Panc1 (cell line): ENCODE data around the gene PROZ. TPM values are rescaled to one million over a fixed set of nuclear protein-coding genes. Genes with fewer than 3 reads are reported as not detected.

Experiments used
- ATAC-seq: fragments of 200-7000 bp; cut with Tn5 transposase; 2 replicates; pipeline ENCODE4 v1.9.1; 2020; ENCODE audit warnings: mild to moderate bottlenecking, moderate library complexity
- BruUV-seq: library from RNA; stranded (reverse); fragments of 400-500 nt; replicated peaks from 2 replicates; lab custom pipeline; 2021; lab: Mats Ljungman, UMichigan
- CTCF ChIA-PET: fragments of 300-600 bp; sonication (Branson Sonifier 250); formaldehyde crosslinking; loops from one replicate; lab custom pipeline; 2022; ENCODE audit warnings: antibody characterized with exemption; lab: Charles Lee
- POLR2A ChIA-PET: fragments of 300-600 bp; sonication (Branson Sonifier 250); formaldehyde crosslinking; loops from one replicate; lab custom pipeline; 2022; ENCODE audit warnings: antibody characterized with exemption; lab: Charles Lee
- DNase-seq: peaks from one replicate; pipeline ENCODE4 v3.0.0-alpha.2; 2010; ENCODE audit warnings: low read depth, low spot score
- H3K27ac ChIP-seq: 2 replicates; pipeline ENCODE4 v1.5.1; 2011; ENCODE audit warnings: mild to moderate bottlenecking, low read length, inconsistent platforms
- H3K27me3 ChIP-seq: fragments of 200-500 bp; sonication (Bioruptor generic); 2 replicates; pipeline ENCODE4 v1.6.0; 2014; ENCODE audit warnings: low read length, inconsistent platforms; ENCODE audit not compliant: control insufficient read depth, insufficient read depth
- H3K36me3 ChIP-seq: fragments of 200-500 bp; sonication (Bioruptor generic); 2 replicates; pipeline ENCODE4 v1.5.1; 2014; ENCODE audit warnings: inconsistent platforms, mild to moderate bottlenecking, low read length, moderate library complexity; ENCODE audit not compliant: control insufficient read depth, insufficient read depth
- H3K4me1 ChIP-seq: 2 replicates; pipeline ENCODE4 v1.5.1; 2011; ENCODE audit warnings: inconsistent platforms, mild to moderate bottlenecking, low read length, moderate library complexity; ENCODE audit not compliant: control insufficient read depth, insufficient read depth
- H3K4me3 ChIP-seq, 2 experiments: 2 replicates each; pipeline ENCODE4 v1.5.1; 2011 to 2012; ENCODE audit warnings: low read depth in 2 of 2, low read length in 2 of 2, mild to moderate bottlenecking in 2 of 2, inconsistent platforms in 1 of 2, moderate library complexity in 1 of 2
- H3K9me3 ChIP-seq: fragments of 200-500 bp; sonication (Bioruptor generic); 2 replicates; pipeline ENCODE4 v1.5.1; 2014; ENCODE audit warnings: low read depth, mild to moderate bottlenecking, inconsistent platforms, low read length, moderate library complexity; ENCODE audit not compliant: control insufficient read depth, insufficient read depth
- POLR2AphosphoS5 ChIP-seq: IDR thresholded peaks from 2 replicates; pipeline ENCODE4 v1.6.1; 2012; ENCODE audit warnings: mild to moderate bottlenecking, low read depth, low read length, moderate library complexity
- SIN3A ChIP-seq: IDR thresholded peaks from 2 replicates; pipeline ENCODE4 v1.6.1; 2012; ENCODE audit warnings: low read depth, mild to moderate bottlenecking, low read length, moderate library complexity, borderline replicate concordance; ENCODE audit not compliant: insufficient read depth
- TCF7L2 ChIP-seq: IDR thresholded peaks from 2 replicates; pipeline ENCODE4 v1.6.1; 2011; ENCODE audit warnings: mild to moderate bottlenecking, low read depth, low read length, inconsistent platforms
- in situ Hi-C: cut with HindIII; loops from 2 replicates; pipeline ENCODE4 v1.10.0; 2016; ENCODE audit warnings: low sequenced_read_pairs, low pct_unique_long_range_greater_than_20kb
- intact Hi-C: fragments of 100-400 bp; cut with micrococcal nuclease; formaldehyde crosslinking; loops from one replicate; pipeline ENCODE4 v1.10.0; 2022; ENCODE audit not compliant: unreplicated experiment
- total RNA-seq: library from RNA; stranded (reverse); gene quantifications from one replicate; pipeline ENCODE4 v1.2.1, GENCODE V29; 2021; ENCODE audit not compliant: unreplicated experiment
- TF ChIP-seq, protein P1 (sequence below), 2 experiments: IDR thresholded peaks; 2 replicates each; pipeline ENCODE4 v1.6.1; 2011 to 2012; ENCODE audit warnings: low read depth in 2 of 2, control low read depth in 1 of 2, low read length in 1 of 2, mild to moderate bottlenecking in 1 of 2, moderate library complexity in 1 of 2; ENCODE audit not compliant: insufficient read depth in 1 of 2
- TF ChIP-seq, protein P2 (sequence below): fragments of 450-650 bp; IDR thresholded peaks from 2 replicates; pipeline ENCODE4 v1.5.1; 2017; ENCODE audit warnings: mild to moderate bottlenecking

Gene PROZ
- total RNA-seq, 1 experiment from 2014 or later = not detected

DNA sequence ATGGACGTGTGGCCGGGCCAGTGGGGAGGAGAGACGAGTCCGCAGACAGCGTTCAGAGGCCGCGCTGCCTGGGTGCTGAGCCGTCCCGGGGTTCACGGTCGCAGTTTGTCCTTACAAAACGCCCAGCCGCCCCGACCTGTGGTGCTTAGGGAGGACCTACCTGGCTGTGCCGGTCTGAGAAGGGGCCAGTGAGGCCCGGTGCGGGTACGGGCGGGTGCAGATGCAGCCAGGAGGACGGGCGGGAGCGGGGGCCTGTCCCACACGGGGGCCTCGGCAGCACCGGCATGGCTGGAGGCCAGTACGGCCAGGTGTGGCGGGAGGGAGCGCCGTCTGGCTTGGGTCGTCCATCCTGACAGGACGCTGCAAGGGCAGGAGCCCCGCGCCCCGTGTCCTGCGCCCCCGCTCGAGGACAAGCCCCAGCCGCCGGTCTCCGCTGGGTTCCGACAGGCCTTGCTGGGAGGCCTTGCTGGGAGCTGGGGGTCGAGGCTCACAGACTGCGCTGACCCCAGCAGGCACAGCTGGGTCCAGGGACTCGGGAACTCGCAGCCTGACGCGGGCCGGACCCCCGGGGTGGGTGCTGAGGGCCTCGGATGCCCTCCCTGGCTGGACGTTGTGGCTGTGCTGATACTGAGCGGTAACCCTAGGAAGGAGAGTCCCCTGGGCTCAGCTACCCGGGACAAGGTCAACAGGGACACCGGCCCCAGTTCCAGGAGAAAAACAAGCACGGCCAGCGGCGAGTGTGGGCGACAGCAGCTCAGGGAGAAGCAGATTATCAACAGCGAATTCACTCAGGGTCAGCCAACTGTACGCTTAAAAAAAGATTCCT lies 5.3 kb upstream of the PROZ start:
- H3K27me3 ChIP-seq = no peaks in the 10 kb centered on the region
- POLR2A ChIA-PET = no interaction called here
- H3K4me3 ChIP-seq = peak overlapping the region; percentile 38 to 64
- intact Hi-C loops (no loop called here), in situ Hi-C loops (no loop called here)
- no peaks in the 10 kb centered on the region for H3K36me3 ChIP-seq
- H3K9me3 ChIP-seq = no peaks in the 10 kb centered on the region
- TF ChIP-seq, protein P1, sequence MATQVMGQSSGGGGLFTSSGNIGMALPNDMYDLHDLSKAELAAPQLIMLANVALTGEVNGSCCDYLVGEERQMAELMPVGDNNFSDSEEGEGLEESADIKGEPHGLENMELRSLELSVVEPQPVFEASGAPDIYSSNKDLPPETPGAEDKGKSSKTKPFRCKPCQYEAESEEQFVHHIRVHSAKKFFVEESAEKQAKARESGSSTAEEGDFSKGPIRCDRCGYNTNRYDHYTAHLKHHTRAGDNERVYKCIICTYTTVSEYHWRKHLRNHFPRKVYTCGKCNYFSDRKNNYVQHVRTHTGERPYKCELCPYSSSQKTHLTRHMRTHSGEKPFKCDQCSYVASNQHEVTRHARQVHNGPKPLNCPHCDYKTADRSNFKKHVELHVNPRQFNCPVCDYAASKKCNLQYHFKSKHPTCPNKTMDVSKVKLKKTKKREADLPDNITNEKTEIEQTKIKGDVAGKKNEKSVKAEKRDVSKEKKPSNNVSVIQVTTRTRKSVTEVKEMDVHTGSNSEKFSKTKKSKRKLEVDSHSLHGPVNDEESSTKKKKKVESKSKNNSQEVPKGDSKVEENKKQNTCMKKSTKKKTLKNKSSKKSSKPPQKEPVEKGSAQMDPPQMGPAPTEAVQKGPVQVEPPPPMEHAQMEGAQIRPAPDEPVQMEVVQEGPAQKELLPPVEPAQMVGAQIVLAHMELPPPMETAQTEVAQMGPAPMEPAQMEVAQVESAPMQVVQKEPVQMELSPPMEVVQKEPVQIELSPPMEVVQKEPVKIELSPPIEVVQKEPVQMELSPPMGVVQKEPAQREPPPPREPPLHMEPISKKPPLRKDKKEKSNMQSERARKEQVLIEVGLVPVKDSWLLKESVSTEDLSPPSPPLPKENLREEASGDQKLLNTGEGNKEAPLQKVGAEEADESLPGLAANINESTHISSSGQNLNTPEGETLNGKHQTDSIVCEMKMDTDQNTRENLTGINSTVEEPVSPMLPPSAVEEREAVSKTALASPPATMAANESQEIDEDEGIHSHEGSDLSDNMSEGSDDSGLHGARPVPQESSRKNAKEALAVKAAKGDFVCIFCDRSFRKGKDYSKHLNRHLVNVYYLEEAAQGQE (IDR thresholded peaks at IDR 0.05; ENCODE audit: insufficient read depth in 1 of 2, low read depth in 2 of 2, low read length in 1 of 2) = no peak
- TF ChIP-seq TCF7L2 (no peak), SIN3A (no peak)
- DNase-seq (no peak), ATAC-seq (peak; percentile 75)
- H3K27ac ChIP-seq = peak overlapping the region; percentile 79
- BruUV-seq = no TSS peak
- no peaks in the 10 kb centered on the region for H3K4me1 ChIP-seq
- CTCF ChIA-PET = no interaction called here

DNA sequence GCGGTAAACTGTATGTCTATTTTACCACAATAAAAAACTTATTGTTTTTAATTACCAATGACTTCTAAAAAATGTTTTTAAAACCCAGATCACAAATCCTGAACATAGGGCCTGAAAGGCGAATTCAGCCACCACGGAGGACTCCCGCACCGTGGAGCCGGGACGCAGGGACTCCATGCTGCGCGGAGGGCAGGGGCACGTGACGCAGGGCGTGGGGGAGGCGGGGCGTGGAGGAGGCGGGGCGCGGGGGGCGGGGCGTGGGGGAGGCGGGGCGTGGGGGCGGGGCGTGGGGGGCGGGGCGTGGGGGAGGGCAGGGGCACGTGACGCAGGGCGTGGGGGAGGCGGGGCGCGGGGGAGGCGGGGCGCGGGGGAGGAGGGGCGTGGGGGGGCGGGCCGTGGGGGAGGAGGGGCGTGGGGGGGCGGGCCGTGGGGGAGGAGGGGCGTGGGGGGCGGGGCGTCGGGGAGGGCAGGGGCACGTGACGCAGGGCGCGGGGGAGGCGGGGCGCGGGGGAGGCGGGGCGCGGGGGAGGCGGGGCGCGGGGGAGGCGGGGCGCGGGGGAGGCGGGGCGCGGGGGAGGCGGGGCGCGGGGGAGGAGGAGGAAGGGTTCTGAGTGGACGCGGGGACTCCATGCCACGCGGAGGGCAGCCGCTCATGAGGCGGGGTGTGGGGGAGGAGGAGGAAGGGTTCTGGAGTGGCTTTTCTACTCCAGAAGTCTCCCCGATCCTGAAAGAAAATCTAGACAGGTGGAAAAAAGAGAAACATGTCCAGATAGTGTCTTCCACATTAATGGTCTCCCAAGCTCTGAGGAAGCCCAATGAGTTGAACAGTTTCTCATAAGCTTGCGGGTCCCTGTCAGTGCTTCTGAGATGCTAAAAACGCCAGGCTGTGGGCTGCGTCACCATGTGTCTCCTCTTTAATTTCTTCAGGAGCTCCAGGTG lies 4.4 kb upstream of the PROZ start:
- TF ChIP-seq TCF7L2 (no peak), SIN3A (no peak), POLR2AphosphoS5 (peak; percentile 33; the same call in 1 of the 2 replicates)
- TF ChIP-seq, protein P1 (IDR thresholded peaks at IDR 0.05; ENCODE audit: insufficient read depth in 1 of 2, low read depth in 2 of 2, low read length in 1 of 2) = no peak
- TF ChIP-seq, protein P2, sequence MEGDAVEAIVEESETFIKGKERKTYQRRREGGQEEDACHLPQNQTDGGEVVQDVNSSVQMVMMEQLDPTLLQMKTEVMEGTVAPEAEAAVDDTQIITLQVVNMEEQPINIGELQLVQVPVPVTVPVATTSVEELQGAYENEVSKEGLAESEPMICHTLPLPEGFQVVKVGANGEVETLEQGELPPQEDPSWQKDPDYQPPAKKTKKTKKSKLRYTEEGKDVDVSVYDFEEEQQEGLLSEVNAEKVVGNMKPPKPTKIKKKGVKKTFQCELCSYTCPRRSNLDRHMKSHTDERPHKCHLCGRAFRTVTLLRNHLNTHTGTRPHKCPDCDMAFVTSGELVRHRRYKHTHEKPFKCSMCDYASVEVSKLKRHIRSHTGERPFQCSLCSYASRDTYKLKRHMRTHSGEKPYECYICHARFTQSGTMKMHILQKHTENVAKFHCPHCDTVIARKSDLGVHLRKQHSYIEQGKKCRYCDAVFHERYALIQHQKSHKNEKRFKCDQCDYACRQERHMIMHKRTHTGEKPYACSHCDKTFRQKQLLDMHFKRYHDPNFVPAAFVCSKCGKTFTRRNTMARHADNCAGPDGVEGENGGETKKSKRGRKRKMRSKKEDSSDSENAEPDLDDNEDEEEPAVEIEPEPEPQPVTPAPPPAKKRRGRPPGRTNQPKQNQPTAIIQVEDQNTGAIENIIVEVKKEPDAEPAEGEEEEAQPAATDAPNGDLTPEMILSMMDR = no peak
- no peak for DNase-seq
- ChIA-PET POLR2A (no interaction called here), CTCF (interaction anchor here (0.6 kb wide), 1 partner anchor 135 kb away, joined by 3 read pairs; no protein-coding TSS in a partner anchor)
- BruUV-seq = no TSS peak
- H3K27me3 ChIP-seq = no peaks in the 10 kb centered on the region
- in situ Hi-C loops (no loop called here), intact Hi-C loops (no loop called here)
- no peaks in the 10 kb centered on the region for H3K4me1 ChIP-seq
- peak; percentile 67 for ATAC-seq
- peak overlapping the region; percentile 38 to 64 for H3K4me3 ChIP-seq
- H3K9me3 ChIP-seq = no peaks in the 10 kb centered on the region
- H3K36me3 ChIP-seq = no peaks in the 10 kb centered on the region
- H3K27ac ChIP-seq = peak overlapping the region; percentile 79
